ENCODE results near the gene ABCA1.

- TF ChIP-seq, protein P1, sequence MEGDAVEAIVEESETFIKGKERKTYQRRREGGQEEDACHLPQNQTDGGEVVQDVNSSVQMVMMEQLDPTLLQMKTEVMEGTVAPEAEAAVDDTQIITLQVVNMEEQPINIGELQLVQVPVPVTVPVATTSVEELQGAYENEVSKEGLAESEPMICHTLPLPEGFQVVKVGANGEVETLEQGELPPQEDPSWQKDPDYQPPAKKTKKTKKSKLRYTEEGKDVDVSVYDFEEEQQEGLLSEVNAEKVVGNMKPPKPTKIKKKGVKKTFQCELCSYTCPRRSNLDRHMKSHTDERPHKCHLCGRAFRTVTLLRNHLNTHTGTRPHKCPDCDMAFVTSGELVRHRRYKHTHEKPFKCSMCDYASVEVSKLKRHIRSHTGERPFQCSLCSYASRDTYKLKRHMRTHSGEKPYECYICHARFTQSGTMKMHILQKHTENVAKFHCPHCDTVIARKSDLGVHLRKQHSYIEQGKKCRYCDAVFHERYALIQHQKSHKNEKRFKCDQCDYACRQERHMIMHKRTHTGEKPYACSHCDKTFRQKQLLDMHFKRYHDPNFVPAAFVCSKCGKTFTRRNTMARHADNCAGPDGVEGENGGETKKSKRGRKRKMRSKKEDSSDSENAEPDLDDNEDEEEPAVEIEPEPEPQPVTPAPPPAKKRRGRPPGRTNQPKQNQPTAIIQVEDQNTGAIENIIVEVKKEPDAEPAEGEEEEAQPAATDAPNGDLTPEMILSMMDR (conservative IDR thresholded peaks at IDR 0.05; ENCODE audit: low read depth, low read length) = no peak
- TF ChIP-seq POLR2A (IDR thresholded peaks at IDR 0.05; ENCODE audit: low read depth, low read length) = no peak
- no peak for TF ChIP-seq RAD21 (IDR thresholded peaks at IDR 0.05; ENCODE audit: low read length)
- no peak for TF ChIP-seq MXI1 (IDR thresholded peaks at IDR 0.05; ENCODE audit: borderline replicate concordance, low read depth, low read length)
- TF ChIP-seq USF2 (IDR thresholded peaks at IDR 0.05; ENCODE audit: low read depth, low read length) = no peak
- no peak for TF ChIP-seq MAZ (IDR thresholded peaks at IDR 0.05; ENCODE audit: borderline replicate concordance, low read depth, low read length)
- TF ChIP-seq, protein P2, sequence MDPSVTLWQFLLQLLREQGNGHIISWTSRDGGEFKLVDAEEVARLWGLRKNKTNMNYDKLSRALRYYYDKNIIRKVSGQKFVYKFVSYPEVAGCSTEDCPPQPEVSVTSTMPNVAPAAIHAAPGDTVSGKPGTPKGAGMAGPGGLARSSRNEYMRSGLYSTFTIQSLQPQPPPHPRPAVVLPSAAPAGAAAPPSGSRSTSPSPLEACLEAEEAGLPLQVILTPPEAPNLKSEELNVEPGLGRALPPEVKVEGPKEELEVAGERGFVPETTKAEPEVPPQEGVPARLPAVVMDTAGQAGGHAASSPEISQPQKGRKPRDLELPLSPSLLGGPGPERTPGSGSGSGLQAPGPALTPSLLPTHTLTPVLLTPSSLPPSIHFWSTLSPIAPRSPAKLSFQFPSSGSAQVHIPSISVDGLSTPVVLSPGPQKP (IDR thresholded peaks at IDR 0.05; ENCODE audit: borderline replicate concordance, low read depth, low read length) = no peak
- no peak for TF ChIP-seq NFE2L2 (IDR thresholded peaks at IDR 0.05; ENCODE audit: low read depth, low read length)
- no peak for TF ChIP-seq CEBPB (IDR thresholded peaks at IDR 0.05; ENCODE audit: low read depth, low read length)
- no peak for TF ChIP-seq SMC3 (IDR thresholded peaks at IDR 0.05; ENCODE audit: low read depth, low read length)
These were observed 72.1 kb downstream of the ABCA1 start for GRCh38 chr9:104855807-104856206.
